Measurements from ENCODE around the gene STXBP6.

DNA sequence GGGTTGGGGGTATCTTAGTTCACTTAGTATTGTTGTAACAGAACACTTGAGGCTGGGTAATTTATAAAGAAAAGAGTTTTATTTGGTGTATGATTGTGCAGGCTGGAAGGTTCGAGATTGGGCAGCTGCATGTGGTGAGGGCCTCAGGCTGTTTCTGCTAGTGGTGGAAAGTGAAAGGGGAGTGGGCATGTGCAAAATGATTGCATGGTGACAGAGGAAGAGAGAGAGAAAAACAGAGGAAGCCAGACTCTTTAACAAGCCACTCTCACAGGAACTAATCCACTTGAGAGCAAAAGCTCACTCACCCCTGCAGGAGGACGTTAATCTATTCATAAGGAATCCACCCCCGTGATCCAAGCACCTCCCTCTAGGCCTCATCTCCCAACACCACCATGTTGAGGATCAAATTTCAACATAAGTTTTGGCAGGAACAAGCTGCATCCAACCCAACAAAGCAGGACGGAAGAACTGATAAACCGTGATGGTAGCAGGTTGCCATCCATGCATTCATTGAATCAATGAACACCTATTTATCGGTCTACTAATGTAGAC, 251.0 kb downstream of the STXBP6 start:
- TF ChIP-seq, protein P1, sequence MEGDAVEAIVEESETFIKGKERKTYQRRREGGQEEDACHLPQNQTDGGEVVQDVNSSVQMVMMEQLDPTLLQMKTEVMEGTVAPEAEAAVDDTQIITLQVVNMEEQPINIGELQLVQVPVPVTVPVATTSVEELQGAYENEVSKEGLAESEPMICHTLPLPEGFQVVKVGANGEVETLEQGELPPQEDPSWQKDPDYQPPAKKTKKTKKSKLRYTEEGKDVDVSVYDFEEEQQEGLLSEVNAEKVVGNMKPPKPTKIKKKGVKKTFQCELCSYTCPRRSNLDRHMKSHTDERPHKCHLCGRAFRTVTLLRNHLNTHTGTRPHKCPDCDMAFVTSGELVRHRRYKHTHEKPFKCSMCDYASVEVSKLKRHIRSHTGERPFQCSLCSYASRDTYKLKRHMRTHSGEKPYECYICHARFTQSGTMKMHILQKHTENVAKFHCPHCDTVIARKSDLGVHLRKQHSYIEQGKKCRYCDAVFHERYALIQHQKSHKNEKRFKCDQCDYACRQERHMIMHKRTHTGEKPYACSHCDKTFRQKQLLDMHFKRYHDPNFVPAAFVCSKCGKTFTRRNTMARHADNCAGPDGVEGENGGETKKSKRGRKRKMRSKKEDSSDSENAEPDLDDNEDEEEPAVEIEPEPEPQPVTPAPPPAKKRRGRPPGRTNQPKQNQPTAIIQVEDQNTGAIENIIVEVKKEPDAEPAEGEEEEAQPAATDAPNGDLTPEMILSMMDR (IDR thresholded peaks at IDR 0.05; ENCODE audit: insufficient read depth, low read length, poor library complexity, severe bottlenecking), result no peak
- TF ChIP-seq EZH2phosphoT487 (conservative IDR thresholded peaks at IDR 0.05; ENCODE audit: low read length), result no peak

Measured in SU-DHL-6 (cell line).